Superior temporal gyrus (tissue), 1 donor: ENCODE results near the gene GLIS1.

Source experiments
- DNase-seq: peaks from one replicate; pipeline ENCODE4 v3.0.0-alpha.2; 2016; ENCODE audit errors: extremely low spot score

GLIS1 gene

GRCh38 chr1:53511323-53511932 lies 227.5 kb downstream of the GLIS1 start:
- no peak for DNase-seq

- DNase-seq, result no peak
Observed at GRCh38 chr1:53510215-53510614, 228.7 kb downstream of the GLIS1 start.

GRCh38 chr1:53509775-53510174 lies 229.2 kb downstream of the GLIS1 start:
- DNase-seq, result no peak

GRCh38 chr1:53508991-53509666 lies 229.8 kb downstream of the GLIS1 start:
- no peak for DNase-seq

- no peak for DNase-seq
Observed at GRCh38 chr1:53508056-53508990, 230.6 kb downstream of the GLIS1 start.

- no peak for DNase-seq
Observed at GRCh38 chr1:53507116-53507820, 231.7 kb downstream of the GLIS1 start.

- DNase-seq, result no peak
Observed at GRCh38 chr1:53506355-53507050, 232.5 kb downstream of the GLIS1 start.

GRCh38 chr1:53505891-53506290 lies 233.1 kb downstream of the GLIS1 start:
- no peak for DNase-seq

- DNase-seq, result no peak
Observed at GRCh38 chr1:53505401-53505800, 233.6 kb downstream of the GLIS1 start.

GRCh38 chr1:53504901-53505300 lies 234.1 kb downstream of the GLIS1 start:
- no peak for DNase-seq

- DNase-seq, result no peak
Observed at GRCh38 chr1:53503433-53504217, 235.3 kb downstream of the GLIS1 start.

- DNase-seq, result no peak
Observed at GRCh38 chr1:53502641-53503432, 236.1 kb downstream of the GLIS1 start.

- no peak for DNase-seq
Observed at GRCh38 chr1:53501065-53502005, 237.6 kb downstream of the GLIS1 start.

GRCh38 chr1:53500204-53501064 lies 238.5 kb downstream of the GLIS1 start:
- DNase-seq, result no peak

- DNase-seq, result no peak
Observed at GRCh38 chr1:53499257-53500203, 239.4 kb downstream of the GLIS1 start.

- no peak for DNase-seq
Observed at GRCh38 chr1:53498555-53499131, 240.3 kb downstream of the GLIS1 start.
